Breast epithelium (tissue), 4 donors: ENCODE data around the gene SYNGR3. TPM values are rescaled to one million over a fixed set of nuclear protein-coding genes. Genes with fewer than 3 reads are reported as not detected.

Source experiments
- DNase-seq, 2 donors: peaks; one replicate each; pipeline ENCODE4 v3.0.0-alpha.2; 2019; ENCODE audit warnings: low spot score in 2 of 2
- H3K27ac ChIP-seq, 2 donors: fragments of 200-600 bp; sonication (generic) in 1 of 2; one replicate each; pipeline ENCODE4 v1.5.1; 2016 to 2019; ENCODE audit warnings: mild to moderate bottlenecking in 1 of 2
- H3K27me3 ChIP-seq, 2 donors: fragments of 200-600 bp; sonication (generic) in 1 of 2; one replicate each; pipeline versions ENCODE4 v1.5.1 to v1.6.0; 2017 to 2019; ENCODE audit warnings: control low read depth in 1 of 2, mild to moderate bottlenecking in 1 of 2
- H3K36me3 ChIP-seq: fragments of 200-600 bp; one replicate; pipeline ENCODE4 v1.5.1; 2019
- H3K4me1 ChIP-seq, 2 donors: fragments of 200-600 bp; sonication (generic); one replicate each; pipeline ENCODE4 v1.5.1; 2016 to 2019; ENCODE audit warnings: control low read depth in 1 of 2
- H3K4me3 ChIP-seq, 3 donors: fragments of 200-600 bp; sonication (generic); 1 replicate in 2 of 3; 2 replicates in 1 of 3; pipeline ENCODE4 v1.5.1; 2016 to 2019; ENCODE audit warnings: mild to moderate bottlenecking in 3 of 3, moderate library complexity in 2 of 3
- H3K9me3 ChIP-seq, 2 donors: fragments of 200-600 bp; sonication (generic) in 1 of 2; one replicate each; pipeline ENCODE4 v1.5.1; 2016 to 2019; ENCODE audit warnings: control low read depth in 1 of 2
- CTCF ChIP-seq, 3 donors: fragments of 450-650 bp; IDR thresholded peaks; one replicate each; pipeline ENCODE4 v1.5.1; 2016 to 2017; ENCODE audit warnings: antibody characterized with exemption in 3 of 3, mild to moderate bottlenecking in 3 of 3, moderate library complexity in 3 of 3
- POLR2A ChIP-seq: fragments of 450-650 bp; IDR thresholded peaks from one replicate; pipeline ENCODE4 v1.6.1; 2016; ENCODE audit warnings: antibody characterized with exemption, mild to moderate bottlenecking, moderate library complexity
- POLR2AphosphoS5 ChIP-seq, 3 donors: sonication (generic); formaldehyde crosslinking; IDR thresholded peaks; one replicate each; pipeline ENCODE4 v1.6.1; 2017; ENCODE audit warnings: antibody characterized with exemption in 3 of 3
- intact Hi-C: fragments of 100-400 bp; cut with DNase I; formaldehyde crosslinking; loops from one replicate; pipeline ENCODE4 v1.15.1; 2023; ENCODE audit warnings: low total_unique reads
- total RNA-seq, 3 donors: library from RNA; depleted of rRNA; stranded (reverse); fragments of >200 nt; gene quantifications; one replicate each; pipeline ENCODE4 v1.1.0, GENCODE V29; 2016

The SYNGR3 gene
- total RNA-seq, 3 donors from 2014 or later: 0.44 to 2.0 (median 0.64) TPM

- Histone ChIP-seq H3K27me3 (no peaks in the 10 kb centered on the region), H3K27ac (no peak overlapping the region), H3K9me3 (no peaks in the 10 kb centered on the region), H3K4me1 (peaks cover 13 to 19% of the 10 kb centered on the region in 2 donors), H3K36me3 (no peaks in the 10 kb centered on the region), H3K4me3 (no peak overlapping the region)
- TF ChIP-seq POLR2AphosphoS5 (IDR thresholded peaks at IDR 0.05) (no peak), CTCF (IDR thresholded peaks at IDR 0.05) (no peak), POLR2A (no peak)
- no peak for DNase-seq
- intact Hi-C loops: no loop called here
Measured at GRCh38 chr16:1968146-1968953, 21.4 kb upstream of the SYNGR3 start.

GRCh38 chr16:1971796-1972489 is 17.8 kb upstream of the SYNGR3 start, which contains the start of gene TBL3:
Gene TBL3 (plus strand): TSS chr16:1972053. CDS start chr16:1972165, 112 bp downstream.
- H3K27ac ChIP-seq: peak within 1 kb of the TSS; percentile 86 to 94
- peak; percentile 90 to 96 for DNase-seq
- TF ChIP-seq POLR2A (peak; percentile 97), CTCF (IDR thresholded peaks at IDR 0.05) (peak in 1 of 3 donors; percentile 14), POLR2AphosphoS5 (IDR thresholded peaks at IDR 0.05) (peak; percentile 99 to 100 (median 100))
- peak within 1 kb of the TSS; percentile 77 to 100 (median 98) for H3K4me3 ChIP-seq
- H3K27me3 ChIP-seq: no peaks in the 10 kb centered on the region
- no peaks in the 10 kb centered on the region for H3K9me3 ChIP-seq
- peaks cover 5% of the 10 kb centered on the region for H3K36me3 ChIP-seq
- peaks cover 10 to 12% of the 10 kb centered on the region in 2 donors for H3K4me1 ChIP-seq
- intact Hi-C loops: no loop called here

- intact Hi-C loops: no loop called here
- TF ChIP-seq CTCF (IDR thresholded peaks at IDR 0.05) (no peak), POLR2AphosphoS5 (IDR thresholded peaks at IDR 0.05) (no peak), POLR2A (no peak)
- H3K9me3 ChIP-seq: no peaks in the 10 kb centered on the region
- peaks cover 5% of the 10 kb centered on the region for H3K36me3 ChIP-seq
- no peaks in the 10 kb centered on the region for H3K27me3 ChIP-seq
- peak overlapping the region; percentile 86 to 94 for H3K27ac ChIP-seq
- no peak for DNase-seq
- peak overlapping the region; percentile 77 to 100 (median 98) for H3K4me3 ChIP-seq
- peaks cover 10 to 12% of the 10 kb centered on the region in 2 donors for H3K4me1 ChIP-seq
Measured at GRCh38 chr16:1972490-1972877, 17.3 kb upstream of the SYNGR3 start.

GRCh38 chr16:1973461-1974156 is 16.2 kb upstream of the SYNGR3 start:
- no peak for DNase-seq
- peaks cover 10% of the 10 kb centered on the region for H3K36me3 ChIP-seq

More at GRCh38 chr16:1973461-1974156, 16.2 kb upstream of the SYNGR3 start:
- no peaks in the 10 kb centered on the region for H3K9me3 ChIP-seq
- H3K27ac ChIP-seq: no peak overlapping the region
- no peak overlapping the region for H3K4me3 ChIP-seq
- no peaks in the 10 kb centered on the region for H3K27me3 ChIP-seq
- intact Hi-C loops: no loop called here
- TF ChIP-seq POLR2A: no peak
- no peak for TF ChIP-seq CTCF (IDR thresholded peaks at IDR 0.05)
- TF ChIP-seq POLR2AphosphoS5 (IDR thresholded peaks at IDR 0.05): no peak
- H3K4me1 ChIP-seq: peaks cover 10 to 12% of the 10 kb centered on the region in 2 donors
